Progenitor cell of endocrine pancreas (in vitro differentiated cells): ENCODE data around the gene RPRD1B. TPM values are rescaled to one million over a fixed set of nuclear protein-coding genes. Genes with fewer than 3 reads are reported as not detected.

Experiments used
- DNase-seq: peaks from one replicate; pipeline ENCODE4 v3.0.0; 2021; ENCODE audit warnings: low spot score; ENCODE audit not compliant: unreplicated experiment
- H3K27ac Mint-ChIP-seq: 2 replicates; pipeline ENCODE4 v1.8.0; 2021; ENCODE audit warnings: mild to moderate bottlenecking, moderate library complexity, mixed read lengths
- H3K27me3 Mint-ChIP-seq: 2 replicates; pipeline ENCODE4 v1.8.0; 2021; ENCODE audit warnings: mixed read lengths
- H3K36me3 Mint-ChIP-seq: 2 replicates; pipeline ENCODE4 v1.8.0; 2022; ENCODE audit warnings: mixed read lengths; ENCODE audit not compliant: insufficient read depth
- H3K4me1 Mint-ChIP-seq: 2 replicates; pipeline ENCODE4 v1.8.0; 2021; ENCODE audit warnings: low read depth, mixed read lengths
- H3K4me3 Mint-ChIP-seq: 2 replicates; pipeline ENCODE4 v1.8.0; 2021; ENCODE audit warnings: low read depth, mild to moderate bottlenecking, moderate library complexity, mixed read lengths
- H3K9me3 Mint-ChIP-seq: 2 replicates; pipeline ENCODE4 v1.8.0; 2021; ENCODE audit warnings: low read depth, mixed read lengths
- CTCF ChIP-seq: fragments of 200-600 bp; sonication (generic); IDR thresholded peaks from one replicate; pipeline ENCODE4 v1.5.0; 2021; ENCODE audit warnings: antibody characterized with exemption, mild to moderate bottlenecking; ENCODE audit not compliant: unreplicated experiment
- total RNA-seq: library from RNA; stranded (reverse); gene quantifications from 2 replicates; pipeline ENCODE4 v1.2.1, GENCODE V29; 2021

Gene RPRD1B
- total RNA-seq, 1 donor from 2014 or later = 31.7 TPM

GRCh38 chr20:38044685-38045084 lies 11.1 kb downstream of the RPRD1B start:
- peaks cover 4% of the 10 kb centered on the region for H3K4me1 Mint-ChIP-seq
- TF ChIP-seq CTCF = no peak
- DNase-seq = no peak
- peaks cover 15% of the 10 kb centered on the region for H3K36me3 Mint-ChIP-seq
- H3K9me3 Mint-ChIP-seq = no peaks in the 10 kb centered on the region
- peak overlapping the region; percentile 37 for H3K27ac Mint-ChIP-seq
- H3K27me3 Mint-ChIP-seq = no peaks in the 10 kb centered on the region
- no peak overlapping the region for H3K4me3 Mint-ChIP-seq

GRCh38 chr20:38046572-38046971 lies 13.0 kb downstream of the RPRD1B start:
- no peak for DNase-seq
- no peak overlapping the region for H3K4me3 Mint-ChIP-seq
- H3K9me3 Mint-ChIP-seq = no peaks in the 10 kb centered on the region
- peaks cover 15% of the 10 kb centered on the region for H3K36me3 Mint-ChIP-seq
- no peak for TF ChIP-seq CTCF
- no peaks in the 10 kb centered on the region for H3K27me3 Mint-ChIP-seq
- peak overlapping the region; percentile 27 for H3K27ac Mint-ChIP-seq
- H3K4me1 Mint-ChIP-seq = peaks cover 7% of the 10 kb centered on the region

GRCh38 chr20:38049800-38050199 lies 16.3 kb downstream of the RPRD1B start:
- H3K9me3 Mint-ChIP-seq = no peaks in the 10 kb centered on the region

GRCh38 chr20:38050686-38051085 lies 17.1 kb downstream of the RPRD1B start:
- H3K27ac Mint-ChIP-seq = no peak overlapping the region
- H3K27me3 Mint-ChIP-seq = no peaks in the 10 kb centered on the region
- no peak for TF ChIP-seq CTCF
- H3K4me3 Mint-ChIP-seq = no peak overlapping the region
- H3K9me3 Mint-ChIP-seq = no peaks in the 10 kb centered on the region
- peaks cover 10% of the 10 kb centered on the region for H3K36me3 Mint-ChIP-seq
- H3K4me1 Mint-ChIP-seq = peaks cover 24% of the 10 kb centered on the region
- DNase-seq = no peak

More at GRCh38 chr20:38049800-38050199, 16.3 kb downstream of the RPRD1B start:
- no peak for DNase-seq
- peaks cover 10% of the 10 kb centered on the region for H3K36me3 Mint-ChIP-seq
- peaks cover 18% of the 10 kb centered on the region for H3K4me1 Mint-ChIP-seq
- no peaks in the 10 kb centered on the region for H3K27me3 Mint-ChIP-seq
- no peak for TF ChIP-seq CTCF
- H3K27ac Mint-ChIP-seq = peak overlapping the region; percentile 26
- H3K4me3 Mint-ChIP-seq = no peak overlapping the region

- no peak for TF ChIP-seq CTCF
- Mint-ChIP-seq H3K27ac (no peak overlapping the region), H3K36me3 (peaks cover 9% of the 10 kb centered on the region), H3K4me1 (peaks cover 24% of the 10 kb centered on the region), H3K27me3 (no peaks in the 10 kb centered on the region), H3K4me3 (no peak overlapping the region), H3K9me3 (no peaks in the 10 kb centered on the region)
- DNase-seq = no peak
Observed at GRCh38 chr20:38052870-38053269, 19.3 kb downstream of the RPRD1B start.
